Loucy (cell line): ENCODE measurements around the gene SIX3.

Source experiments
- H2AFZ ChIP-seq: fragments of 200-600 bp; sonication (generic); 2 replicates; pipeline ENCODE4 v1.6.0; 2016; ENCODE audit warnings: antibody characterized with exemption, mild to moderate bottlenecking, low read length, moderate library complexity
- H3F3A ChIP-seq: fragments of 200-600 bp; 2 replicates; pipeline ENCODE4 v1.6.0; 2016; ENCODE audit warnings: antibody characterized with exemption, low read depth, mild to moderate bottlenecking
- H3K27me3 ChIP-seq: fragments of 200-600 bp; sonication (generic); 2 replicates; pipeline ENCODE4 v1.6.1; 2014; ENCODE audit warnings: low read length, mild to moderate bottlenecking; ENCODE audit not compliant: insufficient read depth, poor library complexity, severe bottlenecking
- H3K36me3 ChIP-seq: fragments of 200-600 bp; sonication (generic); 2 replicates; pipeline ENCODE4 v1.6.1; 2016; ENCODE audit warnings: low read length; ENCODE audit not compliant: insufficient read depth
- H3K4me1 ChIP-seq: fragments of 200-600 bp; sonication (generic); 2 replicates; pipeline ENCODE4 v1.5.1; 2014; ENCODE audit warnings: low read length, mild to moderate bottlenecking; ENCODE audit not compliant: insufficient read depth, poor library complexity, severe bottlenecking
- H3K4me2 ChIP-seq: fragments of 200-600 bp; sonication (generic); 2 replicates; pipeline ENCODE4 v1.6.0; 2014; ENCODE audit warnings: antibody characterized with exemption, low read length, low read depth, mild to moderate bottlenecking; ENCODE audit not compliant: poor library complexity, severe bottlenecking
- H3K4me3 ChIP-seq: fragments of 200-600 bp; sonication (generic); 2 replicates; pipeline ENCODE4 v1.5.1; 2014; ENCODE audit warnings: low read length, mild to moderate bottlenecking, mixed read lengths; ENCODE audit not compliant: poor library complexity, severe bottlenecking
- H3K79me2 ChIP-seq: fragments of 200-600 bp; sonication (generic); 2 replicates; pipeline ENCODE4 v1.6.1; 2014; ENCODE audit warnings: low read length; ENCODE audit not compliant: insufficient read depth
- H3K9ac ChIP-seq: fragments of 200-600 bp; sonication (generic); 2 replicates; pipeline ENCODE4 v1.6.0; 2014; ENCODE audit warnings: mild to moderate bottlenecking, low read depth, low read length, moderate library complexity; ENCODE audit not compliant: poor library complexity, severe bottlenecking
- H3K9me2 ChIP-seq: fragments of 200-600 bp; sonication (generic); replicated peaks from 2 replicates; pipeline ENCODE4 v1.6.1; 2016; ENCODE audit warnings: low read depth, low read length, mixed read lengths
- H3K9me3 ChIP-seq: fragments of 200-600 bp; sonication (generic); 2 replicates; pipeline ENCODE4 v1.6.1; 2014; ENCODE audit warnings: mild to moderate bottlenecking, antibody characterized with exemption, low read length, low read depth; ENCODE audit not compliant: insufficient read depth
- H4K20me1 ChIP-seq: fragments of 200-600 bp; sonication (generic); 2 replicates; pipeline ENCODE4 v1.6.0; 2014; ENCODE audit warnings: antibody characterized with exemption, low read length, mild to moderate bottlenecking; ENCODE audit not compliant: insufficient read depth, poor library complexity, severe bottlenecking
- EZH2phosphoT487 ChIP-seq: fragments of 200-600 bp; IDR thresholded peaks from 2 replicates; pipeline ENCODE4 v1.6.1; 2018; ENCODE audit warnings: antibody characterized with exemption, mild to moderate bottlenecking, moderate library complexity, borderline replicate concordance
- TF ChIP-seq, protein P1 (sequence below): fragments of 200-600 bp; sonication (generic); conservative IDR thresholded peaks from 2 replicates; pipeline ENCODE4 v1.5.1; 2014; ENCODE audit warnings: mild to moderate bottlenecking, antibody characterized with exemption, low read length

SIX3 gene

DNA sequence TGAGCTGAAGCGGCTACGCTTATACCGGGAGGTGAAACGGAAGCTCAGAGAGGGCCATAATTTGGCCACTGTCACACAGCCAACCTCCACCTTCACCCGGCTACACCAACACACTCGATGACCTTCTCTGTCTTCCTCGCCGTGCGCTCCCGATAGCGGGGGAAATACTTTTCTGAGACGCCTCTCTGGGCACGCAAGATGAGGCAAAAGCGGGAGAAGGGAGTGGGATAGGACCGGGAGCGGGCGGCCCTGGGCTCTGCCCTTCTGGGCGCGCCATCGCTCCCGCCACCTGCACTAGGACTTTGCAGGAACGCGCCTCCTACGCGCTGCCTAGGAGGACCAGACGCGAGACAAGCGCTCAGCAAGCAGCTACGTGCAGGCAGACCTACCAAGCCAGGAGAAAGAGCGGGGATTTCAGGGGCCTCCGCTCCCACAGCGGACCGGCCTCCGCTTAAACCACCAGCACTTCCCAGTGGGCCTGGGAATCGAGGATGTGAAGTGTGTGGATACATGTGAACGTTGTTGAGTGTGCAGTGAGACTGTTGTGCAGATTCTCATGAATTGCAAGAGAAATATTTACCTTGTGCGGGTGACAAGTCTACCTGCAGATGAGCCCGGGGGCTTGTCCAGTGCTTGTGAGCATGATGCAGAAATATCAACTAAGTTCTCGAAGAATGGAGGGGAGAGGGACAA lies 11.4 kb downstream of the SIX3 start:
- Histone ChIP-seq H3K9me3 (no peaks in the 10 kb centered on the region), H3K4me1 (no peaks in the 10 kb centered on the region), H3K36me3 (no peaks in the 10 kb centered on the region), H3K79me2 (no peaks in the 10 kb centered on the region), H3K4me2 (no peak overlapping the region), H3K9me2 (no peaks in the 10 kb centered on the region), H4K20me1 (no peaks in the 10 kb centered on the region), H2AFZ (no peak overlapping the region), H3F3A (no peaks in the 10 kb centered on the region), H3K9ac (no peak overlapping the region), H3K27me3 (no peaks in the 10 kb centered on the region), H3K4me3 (no peak overlapping the region)
- TF ChIP-seq EZH2phosphoT487: no peak

DNA sequence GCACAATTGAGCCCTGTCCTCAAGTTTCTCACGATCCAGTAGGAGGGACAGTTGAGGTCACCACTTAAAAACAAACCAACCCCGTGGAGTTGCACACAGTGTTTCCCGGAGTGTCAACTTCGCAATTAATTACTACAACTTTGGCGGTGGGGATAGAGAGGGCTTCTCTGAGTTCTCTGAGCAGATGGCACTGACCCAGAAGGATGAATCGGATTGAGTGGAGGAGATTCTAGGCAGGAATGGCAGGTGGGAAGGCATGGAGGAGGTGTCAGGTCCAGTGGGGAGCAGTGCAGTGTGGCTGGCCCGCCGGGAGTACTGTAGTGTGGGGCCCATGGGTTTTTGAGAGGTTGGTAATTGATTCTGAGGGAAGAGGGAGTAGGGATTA lies 12.0 kb downstream of the SIX3 start:
- Histone ChIP-seq H2AFZ (no peak overlapping the region), H3K9me2 (no peaks in the 10 kb centered on the region), H3K4me1 (no peaks in the 10 kb centered on the region), H3K36me3 (no peaks in the 10 kb centered on the region), H3K9ac (no peak overlapping the region), H3K79me2 (no peaks in the 10 kb centered on the region), H3K9me3 (no peaks in the 10 kb centered on the region), H4K20me1 (no peaks in the 10 kb centered on the region), H3K4me2 (no peak overlapping the region), H3K27me3 (no peaks in the 10 kb centered on the region), H3K4me3 (no peak overlapping the region), H3F3A (no peaks in the 10 kb centered on the region)
- no peak for TF ChIP-seq EZH2phosphoT487
- TF ChIP-seq, protein P1, sequence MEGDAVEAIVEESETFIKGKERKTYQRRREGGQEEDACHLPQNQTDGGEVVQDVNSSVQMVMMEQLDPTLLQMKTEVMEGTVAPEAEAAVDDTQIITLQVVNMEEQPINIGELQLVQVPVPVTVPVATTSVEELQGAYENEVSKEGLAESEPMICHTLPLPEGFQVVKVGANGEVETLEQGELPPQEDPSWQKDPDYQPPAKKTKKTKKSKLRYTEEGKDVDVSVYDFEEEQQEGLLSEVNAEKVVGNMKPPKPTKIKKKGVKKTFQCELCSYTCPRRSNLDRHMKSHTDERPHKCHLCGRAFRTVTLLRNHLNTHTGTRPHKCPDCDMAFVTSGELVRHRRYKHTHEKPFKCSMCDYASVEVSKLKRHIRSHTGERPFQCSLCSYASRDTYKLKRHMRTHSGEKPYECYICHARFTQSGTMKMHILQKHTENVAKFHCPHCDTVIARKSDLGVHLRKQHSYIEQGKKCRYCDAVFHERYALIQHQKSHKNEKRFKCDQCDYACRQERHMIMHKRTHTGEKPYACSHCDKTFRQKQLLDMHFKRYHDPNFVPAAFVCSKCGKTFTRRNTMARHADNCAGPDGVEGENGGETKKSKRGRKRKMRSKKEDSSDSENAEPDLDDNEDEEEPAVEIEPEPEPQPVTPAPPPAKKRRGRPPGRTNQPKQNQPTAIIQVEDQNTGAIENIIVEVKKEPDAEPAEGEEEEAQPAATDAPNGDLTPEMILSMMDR: no peak

DNA sequence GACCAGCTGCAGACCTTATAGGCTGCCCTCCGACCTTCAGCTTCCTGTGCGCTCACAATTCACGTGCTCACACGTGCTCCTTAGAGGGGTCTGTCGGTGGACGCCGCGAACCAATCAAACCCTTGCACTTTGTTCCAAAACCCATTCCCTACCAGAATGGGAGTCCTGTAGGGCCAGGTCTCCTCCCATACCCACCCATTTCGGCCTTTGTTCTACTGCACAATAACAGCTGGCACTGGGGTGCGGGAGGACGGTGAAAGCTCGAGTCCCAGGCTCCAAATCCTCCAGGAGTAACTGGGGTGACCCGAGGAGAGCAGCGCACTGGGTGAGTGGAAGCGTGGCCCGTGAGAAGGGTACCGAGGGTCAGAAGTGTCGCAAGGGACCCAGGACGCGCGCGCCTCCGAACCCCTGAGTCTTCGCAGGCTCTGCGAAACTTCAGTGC lies 13.0 kb downstream of the SIX3 start:
- H2AFZ ChIP-seq: no peak overlapping the region
- no peak overlapping the region for H3K4me3 ChIP-seq

More for the DNA sequence above, 13.0 kb downstream of the SIX3 start:
- no peaks in the 10 kb centered on the region for H3K27me3 ChIP-seq
- H3K79me2 ChIP-seq: no peaks in the 10 kb centered on the region
- H3K4me1 ChIP-seq: no peaks in the 10 kb centered on the region
- no peaks in the 10 kb centered on the region for H3F3A ChIP-seq
- H3K9me3 ChIP-seq: no peaks in the 10 kb centered on the region
- no peaks in the 10 kb centered on the region for H4K20me1 ChIP-seq
- H3K9ac ChIP-seq: no peak overlapping the region
- H3K9me2 ChIP-seq: no peaks in the 10 kb centered on the region
- TF ChIP-seq, protein P1: no peak
- no peak for TF ChIP-seq EZH2phosphoT487
- H3K36me3 ChIP-seq: no peaks in the 10 kb centered on the region
- no peak overlapping the region for H3K4me2 ChIP-seq
